Measurements from ENCODE around the gene NPPC.

DNA sequence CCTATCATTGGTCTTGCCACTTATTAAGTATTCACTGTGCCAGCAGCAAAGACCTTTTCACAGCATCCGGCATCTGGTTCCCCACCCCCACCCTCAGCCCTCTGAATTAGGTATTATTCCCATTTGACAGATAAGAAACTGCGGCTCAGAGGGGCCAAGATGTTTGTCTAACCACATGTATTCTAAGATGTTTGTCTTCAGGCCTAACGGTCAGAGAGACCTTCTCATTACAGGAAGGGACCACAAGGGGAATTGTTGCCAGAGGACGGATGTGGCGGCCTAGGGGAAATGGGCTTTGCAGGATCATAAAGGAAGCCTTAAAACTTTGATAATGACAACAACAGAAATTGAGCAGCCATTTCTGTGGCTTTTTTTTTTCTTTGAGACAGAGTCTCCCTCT is 16.6 kb downstream of the NPPC start:
- no peak for TF ChIP-seq YY1 (IDR thresholded peaks at IDR 0.05; ENCODE audit: insufficient read depth, insufficient read length)
- TF ChIP-seq ZNF274 (IDR thresholded peaks at IDR 0.05; ENCODE audit: low read depth, low read length) = no peak
- no peak for TF ChIP-seq SUZ12 (IDR thresholded peaks at IDR 0.05; ENCODE audit: extremely low read depth, insufficient read depth, insufficient read length)
